Gastrocnemius medialis (tissue), 4 donors: Measurements from ENCODE around the gene PRKCA.

Experiments
- POLR2A ChIP-seq, 2 donors: fragments of 450-650 bp; IDR thresholded peaks; one replicate each; pipeline ENCODE4 v1.6.1; 2017; ENCODE audit warnings: antibody characterized with exemption in 2 of 2, mild to moderate bottlenecking in 2 of 2, moderate library complexity in 2 of 2
- TF ChIP-seq, protein P1 (sequence below), 5 experiments: fragments of 450-650 bp in 3 of 5; fragments of 200-600 bp in 2 of 5; sonication (generic) in 2 of 5; IDR thresholded peaks in 4 of 5; conservative IDR thresholded peaks in 1 of 5; 1 replicate in 4 of 5; 2 replicates in 1 of 5; pipeline ENCODE4 v1.5.1; 2016 to 2019; ENCODE audit warnings: antibody characterized with exemption in 5 of 5, mild to moderate bottlenecking in 3 of 5, moderate library complexity in 3 of 5

DNA sequence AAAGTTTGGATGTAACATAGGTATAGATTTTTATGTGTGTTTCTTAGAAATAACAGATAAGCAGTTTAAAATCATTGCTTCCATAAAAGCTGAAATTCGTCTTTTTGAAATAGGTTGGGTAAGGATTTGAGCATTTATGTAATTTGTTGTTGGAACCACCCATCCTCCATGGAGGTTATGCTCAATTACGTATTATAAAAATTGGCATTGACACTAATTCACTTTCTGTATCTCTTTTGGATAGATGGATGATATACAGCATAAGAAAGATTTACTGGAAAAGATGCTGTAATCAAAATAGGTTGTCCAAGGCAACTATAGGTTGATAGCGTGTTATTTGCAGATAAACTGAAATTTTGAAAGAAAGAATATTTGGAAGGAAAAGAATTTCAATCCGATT lies 105.5 kb downstream of the PRKCA start:
- TF ChIP-seq, protein P1, sequence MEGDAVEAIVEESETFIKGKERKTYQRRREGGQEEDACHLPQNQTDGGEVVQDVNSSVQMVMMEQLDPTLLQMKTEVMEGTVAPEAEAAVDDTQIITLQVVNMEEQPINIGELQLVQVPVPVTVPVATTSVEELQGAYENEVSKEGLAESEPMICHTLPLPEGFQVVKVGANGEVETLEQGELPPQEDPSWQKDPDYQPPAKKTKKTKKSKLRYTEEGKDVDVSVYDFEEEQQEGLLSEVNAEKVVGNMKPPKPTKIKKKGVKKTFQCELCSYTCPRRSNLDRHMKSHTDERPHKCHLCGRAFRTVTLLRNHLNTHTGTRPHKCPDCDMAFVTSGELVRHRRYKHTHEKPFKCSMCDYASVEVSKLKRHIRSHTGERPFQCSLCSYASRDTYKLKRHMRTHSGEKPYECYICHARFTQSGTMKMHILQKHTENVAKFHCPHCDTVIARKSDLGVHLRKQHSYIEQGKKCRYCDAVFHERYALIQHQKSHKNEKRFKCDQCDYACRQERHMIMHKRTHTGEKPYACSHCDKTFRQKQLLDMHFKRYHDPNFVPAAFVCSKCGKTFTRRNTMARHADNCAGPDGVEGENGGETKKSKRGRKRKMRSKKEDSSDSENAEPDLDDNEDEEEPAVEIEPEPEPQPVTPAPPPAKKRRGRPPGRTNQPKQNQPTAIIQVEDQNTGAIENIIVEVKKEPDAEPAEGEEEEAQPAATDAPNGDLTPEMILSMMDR (IDR thresholded peaks at IDR 0.05 in 4 of 5, conservative IDR thresholded peaks at IDR 0.05 in 1 of 5) = no peak
- TF ChIP-seq POLR2A (IDR thresholded peaks at IDR 0.05) = no peak
